ENCODE measurements around the gene SCARB1. TPM values are rescaled to one million over a fixed set of nuclear protein-coding genes. Genes with fewer than 3 reads are reported as not detected.
A peak's percentile ranks its signal among the peaks of the same experiment; 100 is the strongest.

The SCARB1 gene
- total RNA-seq, 1 experiment from 2014 or later: 31.3 TPM

GRCh38 chr12:124874988-124875802, 11.5 kb upstream of the SCARB1 start:
- Mint-ChIP-seq H3K27ac (peak overlapping the region in 1 of 3 experiments; percentile 48; a peak in 2 of 7 replicates), H3K9me3 (no peaks in the 10 kb centered on the region), H3K4me1 (peaks cover 6% of the 10 kb centered on the region in 2 experiments; a peak in 3 of 4 replicates), H3K4me3 (no peak overlapping the region; a peak in 1 of 5 replicates), H3K36me3 (ENCODE audit: insufficient read depth in 1 of 3, low read depth in 3 of 3) (no peaks in the 10 kb centered on the region), H3K27me3 (ENCODE audit: low read depth) (peaks cover 8% of the 10 kb centered on the region)
- H3T11ph ChIP-seq (ENCODE audit: low read length): no peak overlapping the region
- no peaks in the 10 kb centered on the region for H4K20me1 ChIP-seq (ENCODE audit: control insufficient read depth, insufficient read depth, insufficient read length)
- no peaks in the 10 kb centered on the region for H3K79me1 ChIP-seq (ENCODE audit: insufficient read depth, low read depth, low read length, poor library complexity, severe bottlenecking)
- no peak overlapping the region for H2BK5ac ChIP-seq (ENCODE audit: insufficient read length, low read length)
- no peak overlapping the region for H4K5ac ChIP-seq (ENCODE audit: insufficient read length, low read depth, low read length)
- no peaks in the 10 kb centered on the region for H3K79me2 ChIP-seq (ENCODE audit: insufficient read depth, low read length)
- no peak overlapping the region for H3K4ac ChIP-seq (ENCODE audit: low read depth, low read length)
- no peak overlapping the region for H2BK15ac ChIP-seq (ENCODE audit: low read depth, low read length)
- H3K23ac ChIP-seq (ENCODE audit: insufficient read length, low read depth, low read length): no peak overlapping the region
- no peak overlapping the region for H3K56ac ChIP-seq (ENCODE audit: insufficient read length, low read depth, low read length)
- H3K4me1 ChIP-seq (ENCODE audit: insufficient read depth, low read length): no peaks in the 10 kb centered on the region
- no peak overlapping the region for H3K14ac ChIP-seq (ENCODE audit: insufficient read depth, low read length)
- no peak overlapping the region for H2BK20ac ChIP-seq (ENCODE audit: low read depth, low read length, poor library complexity, severe bottlenecking)
- no peaks in the 10 kb centered on the region for H3K27me3 ChIP-seq (ENCODE audit: insufficient read depth, low read length)
- no peak overlapping the region for H3K18ac ChIP-seq (ENCODE audit: insufficient read length, low read depth, low read length)
- no peak overlapping the region for H3K4me2 ChIP-seq (ENCODE audit: insufficient read depth, insufficient read length, low read length)
- no peak overlapping the region for H2BK120ac ChIP-seq (ENCODE audit: low read depth, low read length, poor library complexity, severe bottlenecking)
- no peak overlapping the region for H4K91ac ChIP-seq (ENCODE audit: insufficient read length, low read depth, low read length)
- no peaks in the 10 kb centered on the region for H3K9me3 ChIP-seq (ENCODE audit: control insufficient read depth, low read depth, low read length)
- no peaks in the 10 kb centered on the region for H3K23me2 ChIP-seq (ENCODE audit: insufficient read length, low read depth, low read length, poor library complexity, severe bottlenecking)
- H3K27ac ChIP-seq (ENCODE audit: insufficient read length, low read depth, low read length): no peak overlapping the region
- WGBS (ENCODE audit: extremely low coverage, insufficient read length, low lambda C conversion rate): no CpG with 5 or more reads among the region's 14 CpGs
- H2BK12ac ChIP-seq (ENCODE audit: insufficient read length, low read depth, low read length): no peak overlapping the region
- no peak for DNase-seq
- H4K8ac ChIP-seq (replicated peaks; ENCODE audit: insufficient read length, low read depth, low read length): no peak overlapping the region
- no peak overlapping the region for H3K9ac ChIP-seq (ENCODE audit: extremely low read depth, insufficient read length, low read length)
- no peak overlapping the region for H2AFZ ChIP-seq (ENCODE audit: low read length)
- TF ChIP-seq CTCF (conservative IDR thresholded peaks at IDR 0.05): no peak
- no peak overlapping the region for H2AK5ac ChIP-seq (ENCODE audit: insufficient read length, low read length)
